Gastroesophageal sphincter (tissue), 3 donors: ENCODE results near the gene ZEB1.
A peak's percentile ranks its signal among the peaks of the same experiment; 100 is the strongest.

Experiments
- POLR2A ChIP-seq, 2 donors: fragments of 450-650 bp; IDR thresholded peaks; one replicate each; pipeline ENCODE4 v1.6.1; 2017; ENCODE audit warnings: antibody characterized with exemption in 2 of 2, mild to moderate bottlenecking in 2 of 2, moderate library complexity in 1 of 2
- POLR2AphosphoS5 ChIP-seq: sonication (generic); formaldehyde crosslinking; IDR thresholded peaks from one replicate; pipeline ENCODE4 v1.6.1; 2017; ENCODE audit warnings: antibody characterized with exemption
- TF ChIP-seq, protein P1 (sequence below), 4 experiments: fragments of 200-600 bp in 2 of 4; fragments of 450-650 bp in 2 of 4; sonication (generic) in 1 of 4; IDR thresholded peaks; one replicate each; pipeline ENCODE4 v1.5.1; 2017 to 2019; ENCODE audit warnings: antibody characterized with exemption in 4 of 4, mild to moderate bottlenecking in 2 of 4, moderate library complexity in 2 of 4

DNA sequence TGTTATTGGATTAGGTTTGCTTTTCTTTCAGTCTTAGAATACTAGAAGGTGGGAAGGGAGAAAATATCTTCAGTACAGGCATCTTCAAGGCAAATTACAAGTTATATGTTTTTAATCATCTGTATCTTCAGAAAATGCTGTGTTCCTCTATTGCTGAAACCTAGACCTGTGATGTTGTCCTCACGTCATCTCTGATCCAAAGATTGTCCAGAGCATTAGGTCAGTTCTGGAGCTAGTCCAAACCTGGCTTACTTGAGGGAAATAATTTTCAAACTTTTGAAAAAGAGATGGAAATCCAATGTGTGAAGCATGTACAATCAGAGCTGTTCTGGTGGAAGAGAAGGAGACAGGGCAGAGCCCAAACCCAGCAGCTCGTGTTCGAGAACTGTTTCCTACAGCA is 217.3 kb downstream of the ZEB1 start:
- TF ChIP-seq, protein P1, sequence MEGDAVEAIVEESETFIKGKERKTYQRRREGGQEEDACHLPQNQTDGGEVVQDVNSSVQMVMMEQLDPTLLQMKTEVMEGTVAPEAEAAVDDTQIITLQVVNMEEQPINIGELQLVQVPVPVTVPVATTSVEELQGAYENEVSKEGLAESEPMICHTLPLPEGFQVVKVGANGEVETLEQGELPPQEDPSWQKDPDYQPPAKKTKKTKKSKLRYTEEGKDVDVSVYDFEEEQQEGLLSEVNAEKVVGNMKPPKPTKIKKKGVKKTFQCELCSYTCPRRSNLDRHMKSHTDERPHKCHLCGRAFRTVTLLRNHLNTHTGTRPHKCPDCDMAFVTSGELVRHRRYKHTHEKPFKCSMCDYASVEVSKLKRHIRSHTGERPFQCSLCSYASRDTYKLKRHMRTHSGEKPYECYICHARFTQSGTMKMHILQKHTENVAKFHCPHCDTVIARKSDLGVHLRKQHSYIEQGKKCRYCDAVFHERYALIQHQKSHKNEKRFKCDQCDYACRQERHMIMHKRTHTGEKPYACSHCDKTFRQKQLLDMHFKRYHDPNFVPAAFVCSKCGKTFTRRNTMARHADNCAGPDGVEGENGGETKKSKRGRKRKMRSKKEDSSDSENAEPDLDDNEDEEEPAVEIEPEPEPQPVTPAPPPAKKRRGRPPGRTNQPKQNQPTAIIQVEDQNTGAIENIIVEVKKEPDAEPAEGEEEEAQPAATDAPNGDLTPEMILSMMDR (IDR thresholded peaks at IDR 0.05): no peak
- TF ChIP-seq POLR2A (IDR thresholded peaks at IDR 0.05) (no peak), POLR2AphosphoS5 (peak; percentile 19)
